Gastroesophageal sphincter (tissue), 3 donors: ENCODE measurements around the gene RIC1.

Source experiments
- CTCF ChIP-seq, 4 experiments: fragments of 200-600 bp in 2 of 4; fragments of 450-650 bp in 2 of 4; sonication (generic) in 1 of 4; IDR thresholded peaks; one replicate each; pipeline ENCODE4 v1.5.1; 2017 to 2019; ENCODE audit warnings: antibody characterized with exemption in 4 of 4, mild to moderate bottlenecking in 2 of 4, moderate library complexity in 2 of 4
- POLR2AphosphoS5 ChIP-seq: sonication (generic); formaldehyde crosslinking; IDR thresholded peaks from one replicate; pipeline ENCODE4 v1.6.1; 2017; ENCODE audit warnings: antibody characterized with exemption

GRCh38 chr9:5650356-5651105 lies 21.6 kb downstream of the RIC1 start:
- TF ChIP-seq POLR2AphosphoS5 (no peak), CTCF (IDR thresholded peaks at IDR 0.05) (no peak)
